HCT116 (cell line): ENCODE data around the gene ADAM10. TPM values are rescaled to one million over a fixed set of nuclear protein-coding genes. Genes with fewer than 3 reads are reported as not detected.

Experiments
- ATAC-seq: fragments of 200-7000 bp; cut with Tn5 transposase; 2 replicates; pipeline ENCODE4 v1.9.1; 2020; ENCODE audit warnings: mild to moderate bottlenecking, moderate library complexity
- BruUV-seq: library from RNA; stranded (reverse); fragments of 400-500 nt; replicated peaks from 2 replicates; lab custom pipeline; 2021; lab: Mats Ljungman, UMichigan
- CTCF ChIA-PET: fragments of 300-600 bp; sonication (Branson Sonifier 250); formaldehyde crosslinking; loops from one replicate; lab custom pipeline; 2021; ENCODE audit warnings: antibody characterized with exemption; lab: Charles Lee
- POLR2A ChIA-PET: fragments of 300-600, 350-600 bp; sonication (Branson Sonifier 250); formaldehyde crosslinking; loops from one replicate; lab custom pipeline; 2021; ENCODE audit warnings: antibody characterized with exemption; lab: Charles Lee
- RAD21 ChIA-PET, 2 experiments: fragments of 300-600 bp; sonication (Branson Sonifier 250); formaldehyde crosslinking; loops; one replicate each; lab custom pipeline; 2023; ENCODE audit warnings: low total read pairs in 2 of 2; ENCODE audit not compliant: uncharacterized antibody in 2 of 2, unreplicated experiment in 2 of 2, low non-redundant PET in 1 of 2; lab: Charles Lee
- DNase-seq: peaks from one replicate; pipeline ENCODE4 v3.0.0-alpha.2; 2010; ENCODE audit warnings: low read depth, low spot score
- H2AFZ ChIP-seq: fragments of 200-600 bp; shearing (Covaris generic), sonication (generic); 2 replicates; pipeline ENCODE4 v1.6.1; 2017; ENCODE audit warnings: low read depth, mixed run types, mixed read lengths, antibody characterized with exemption, low read length; ENCODE audit not compliant: poor library complexity, severe bottlenecking
- H3K27ac ChIP-seq: 2 replicates; pipeline ENCODE4 v1.5.1; 2012; ENCODE audit warnings: low read depth, low read length
- H3K27me3 ChIP-seq: fragments of 200-600 bp; sonication (generic); 2 replicates; pipeline ENCODE4 v1.6.1; 2016; ENCODE audit warnings: mixed run types, low read length, mixed read lengths; ENCODE audit not compliant: insufficient read depth
- H3K36me3 ChIP-seq, 2 experiments: fragments of 200-500 bp in 1 of 2; fragments of 200-600 bp in 1 of 2; sonication (Bioruptor generic) in 1 of 2; sonication (generic) in 1 of 2; 2 replicates each; pipeline versions ENCODE4 v1.5.1 to v1.6.1; 2014 to 2016; ENCODE audit warnings: low read length in 2 of 2, inconsistent platforms in 1 of 2, mixed read lengths in 1 of 2, mixed run types in 1 of 2; ENCODE audit not compliant: insufficient read depth in 2 of 2, control insufficient read depth in 1 of 2
- H3K4me1 ChIP-seq, 2 experiments: fragments of 200-600 bp in 1 of 2; sonication (generic) in 1 of 2; 2 replicates each; pipeline versions ENCODE4 v1.5.1 to v1.6.1; 2012 to 2017; ENCODE audit warnings: low read length in 2 of 2, inconsistent platforms in 1 of 2, mild to moderate bottlenecking in 1 of 2, mixed read lengths in 1 of 2, mixed run types in 1 of 2, moderate library complexity in 1 of 2; ENCODE audit not compliant: insufficient read depth in 2 of 2, control insufficient read depth in 1 of 2
- H3K4me2 ChIP-seq: fragments of 200-600 bp; sonication (generic); 2 replicates; pipeline ENCODE4 v1.6.1; 2017; ENCODE audit warnings: mixed run types, low read length, mixed read lengths
- H3K4me3 ChIP-seq, 2 experiments: fragments of 200-600 bp in 1 of 2; sonication (generic) in 1 of 2; replicated peaks in 1 of 2; 2 replicates each; pipeline ENCODE4 v1.5.1; 2011 to 2016; ENCODE audit warnings: low read length in 2 of 2, control low read depth in 1 of 2, low read depth in 1 of 2, mild to moderate bottlenecking in 1 of 2, mixed read lengths in 1 of 2, mixed run types in 1 of 2
- H3K79me2 ChIP-seq: fragments of 200-600 bp; sonication (generic); 2 replicates; pipeline ENCODE4 v1.6.1; 2017; ENCODE audit warnings: mild to moderate bottlenecking, mixed run types, low read length, moderate library complexity, mixed read lengths; ENCODE audit not compliant: insufficient read depth
- H3K9ac ChIP-seq: fragments of 200-600 bp; sonication (generic); 2 replicates; pipeline ENCODE4 v1.6.1; 2016; ENCODE audit warnings: low read length, mixed read lengths
- H3K9me2 ChIP-seq: fragments of 200-600 bp; sonication (generic), shearing (Covaris generic); 2 replicates; pipeline ENCODE4 v1.6.1; 2017; ENCODE audit warnings: mixed run types, mild to moderate bottlenecking, moderate library complexity; ENCODE audit not compliant: insufficient read depth
- H3K9me3 ChIP-seq, 2 experiments: fragments of 200-500 bp in 1 of 2; fragments of 200-600 bp in 1 of 2; sonication (Bioruptor generic) in 1 of 2; sonication (generic) in 1 of 2; 2 replicates each; pipeline ENCODE4 v1.6.1; 2014 to 2017; ENCODE audit warnings: low read length in 2 of 2, mixed read lengths in 2 of 2, inconsistent platforms in 1 of 2, low read depth in 1 of 2, mild to moderate bottlenecking in 1 of 2, mixed run types in 1 of 2, moderate library complexity in 1 of 2; ENCODE audit not compliant: control insufficient read depth in 1 of 2, insufficient read depth in 1 of 2
- H4K20me1 ChIP-seq: fragments of 200-600 bp; sonication (generic), shearing (Covaris generic); 2 replicates; pipeline ENCODE4 v1.6.1; 2017; ENCODE audit warnings: mixed run types, mild to moderate bottlenecking, moderate library complexity; ENCODE audit not compliant: insufficient read depth
- ATF3 ChIP-seq: IDR thresholded peaks from 2 replicates; pipeline ENCODE4 v1.6.1; 2012
- CBX3 ChIP-seq: IDR thresholded peaks from 2 replicates; pipeline ENCODE4 v1.6.1; 2012; ENCODE audit warnings: low read depth
- ELF1 ChIP-seq: IDR thresholded peaks from 2 replicates; pipeline ENCODE4 v1.6.1; 2012; ENCODE audit warnings: low read depth, borderline replicate concordance
- EZH2 ChIP-seq: fragments of 200-600 bp; sonication (generic); IDR thresholded peaks from 2 replicates; pipeline ENCODE4 v1.6.1; 2017; ENCODE audit warnings: antibody characterized with exemption, mixed run types
- EZH2phosphoT487 ChIP-seq: fragments of 200-600 bp; IDR thresholded peaks from 2 replicates; pipeline ENCODE4 v1.6.1; 2018; ENCODE audit warnings: antibody characterized with exemption, borderline replicate concordance
- FOSL1 ChIP-seq: IDR thresholded peaks from 2 replicates; pipeline ENCODE4 v1.6.1; 2012; ENCODE audit warnings: low read depth
- RAD21 ChIP-seq: IDR thresholded peaks from 2 replicates; pipeline ENCODE4 v1.6.1; 2012; ENCODE audit warnings: low read depth, mild to moderate bottlenecking
- REST ChIP-seq: IDR thresholded peaks from 2 replicates; pipeline ENCODE4 v1.6.1; 2012; ENCODE audit warnings: low read depth
- YY1 ChIP-seq: IDR thresholded peaks from 2 replicates; pipeline ENCODE4 v1.6.1; 2011; ENCODE audit warnings: low read length, low read depth, moderate library complexity, mild to moderate bottlenecking; ENCODE audit not compliant: insufficient replicate concordance; ENCODE audit errors: extremely low read depth
- ZNF274 ChIP-seq: fragments of 200-500 bp; sonication (Bioruptor generic); IDR thresholded peaks from 2 replicates; pipeline ENCODE4 v1.6.1; 2014; ENCODE audit warnings: mild to moderate bottlenecking, low read depth, low read length, inconsistent platforms
- intact Hi-C: fragments of 100-400 bp; cut with micrococcal nuclease; formaldehyde crosslinking; loops from 2 replicates; pipeline ENCODE4 v1.10.0; 2022
- total RNA-seq: library from RNA; stranded (reverse); gene quantifications from one replicate; pipeline ENCODE4 v1.2.1, GENCODE V29; 2021; ENCODE audit not compliant: unreplicated experiment

Gene ADAM10
- total RNA-seq, 1 experiment from 2014 or later: 158 TPM

- no peaks in the 10 kb centered on the region for H4K20me1 ChIP-seq
- H3K9me2 ChIP-seq: no peaks in the 10 kb centered on the region
- intact Hi-C loops: no loop called here
- DNase-seq (no peak), ATAC-seq (no peak)
- H3K4me1 ChIP-seq: peaks cover 20 to 32% of the 10 kb centered on the region in 2 experiments
- CTCF ChIA-PET: no interaction called here
- no peak overlapping the region for H3K4me2 ChIP-seq
- H2AFZ ChIP-seq: no peak overlapping the region
- H3K9me3 ChIP-seq: no peaks in the 10 kb centered on the region
- no peaks in the 10 kb centered on the region for H3K79me2 ChIP-seq
- RAD21 ChIA-PET: no interaction called here
- no peak overlapping the region for H3K4me3 ChIP-seq
- no peak overlapping the region for H3K27ac ChIP-seq
- H3K27me3 ChIP-seq: no peaks in the 10 kb centered on the region
- BruUV-seq: no TSS peak
- H3K9ac ChIP-seq: no peak overlapping the region
- POLR2A ChIA-PET: interaction anchor here (0.9 kb wide), 1 partner anchor 26 kb away, joined by 3 read pairs; no protein-coding TSS in a partner anchor
- TF ChIP-seq FOSL1: no peak
- TF ChIP-seq CBX3: no peak
- TF ChIP-seq ATF3: no peak
- TF ChIP-seq ZNF274: no peak
- TF ChIP-seq EZH2: no peak
- TF ChIP-seq EZH2phosphoT487: no peak
- TF ChIP-seq YY1: no peak
- TF ChIP-seq RAD21: no peak
- no peak for TF ChIP-seq ELF1
- no peak for TF ChIP-seq REST
- H3K36me3 ChIP-seq: no peaks in the 10 kb centered on the region
These were observed 200.3 kb downstream of the ADAM10 start for GRCh38 chr15:58549013-58549784.
